Ascending aorta (tissue), 2 donors: ENCODE data around the gene GPC5. TPM values are rescaled to one million over a fixed set of nuclear protein-coding genes. Genes with fewer than 3 reads are reported as not detected.

ENCODE experiments used
- DNase-seq, 2 donors: peaks; one replicate each; pipeline ENCODE4 v3.0.0-alpha.2; 2019; ENCODE audit warnings: low spot score in 2 of 2
- H3K27ac ChIP-seq, 2 donors: fragments of 200-600 bp; sonication (generic); one replicate each; pipeline ENCODE4 v1.5.1; 2016 to 2017; ENCODE audit warnings: mild to moderate bottlenecking in 1 of 2
- H3K27me3 ChIP-seq: fragments of 200-600 bp; sonication (generic); one replicate; pipeline ENCODE4 v1.5.1; 2017
- H3K36me3 ChIP-seq, 2 donors: fragments of 200-600 bp; sonication (generic); one replicate each; pipeline ENCODE4 v1.5.1; 2016
- H3K4me1 ChIP-seq, 2 donors: fragments of 200-600 bp; sonication (generic); one replicate each; pipeline ENCODE4 v1.5.1; 2016 to 2017; ENCODE audit warnings: mild to moderate bottlenecking in 1 of 2
- H3K4me3 ChIP-seq, 2 donors: fragments of 200-600 bp; sonication (generic); one replicate each; pipeline ENCODE4 v1.5.1; 2016 to 2017; ENCODE audit warnings: mild to moderate bottlenecking in 1 of 2
- H3K9me3 ChIP-seq, 2 donors: fragments of 200-600 bp; sonication (generic); one replicate each; pipeline ENCODE4 v1.5.1; 2016
- CTCF ChIP-seq, 3 experiments: fragments of 200-600 bp in 2 of 3; fragments of 450-650 bp in 1 of 3; sonication (generic) in 2 of 3; IDR thresholded peaks; one replicate each; pipeline ENCODE4 v1.5.1; 2016 to 2019; ENCODE audit warnings: antibody characterized with exemption in 3 of 3, mild to moderate bottlenecking in 1 of 3, moderate library complexity in 1 of 3
- intact Hi-C: fragments of 100-400 bp; cut with DNase I; formaldehyde crosslinking; loops from one replicate; pipeline ENCODE4 v1.15.1; 2023
- total RNA-seq: library from RNA; depleted of rRNA; stranded (reverse); fragments of >200 nt; gene quantifications from one replicate; pipeline ENCODE4 v1.1.0, GENCODE V29; 2016

The GPC5 gene
- total RNA-seq, 1 donor from 2014 or later: not detected

DNA sequence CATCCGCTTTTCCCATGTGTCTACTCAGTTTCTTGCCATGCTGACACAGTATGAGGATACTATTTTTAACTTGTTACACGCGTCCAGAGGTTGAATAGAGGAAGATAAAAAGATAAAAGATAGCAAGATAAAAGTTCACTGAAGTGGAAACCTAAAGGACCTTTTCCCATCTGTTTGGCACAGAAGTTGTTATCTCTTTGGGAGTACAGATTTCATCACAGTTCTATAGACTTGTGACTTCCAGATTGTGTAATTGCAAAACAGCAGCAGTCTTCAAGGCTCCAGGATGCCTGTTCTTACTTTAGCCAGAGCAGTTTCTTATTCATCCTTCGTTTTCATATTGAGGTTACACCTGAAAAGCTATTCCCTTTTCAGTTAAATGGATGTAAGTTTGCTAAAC lies 369.2 kb downstream of the GPC5 start:
- no peak for TF ChIP-seq CTCF (IDR thresholded peaks at IDR 0.05)
- Histone ChIP-seq H3K4me1 (no peaks in the 10 kb centered on the region), H3K9me3 (no peaks in the 10 kb centered on the region), H3K27ac (no peak overlapping the region), H3K36me3 (no peaks in the 10 kb centered on the region), H3K27me3 (no peaks in the 10 kb centered on the region), H3K4me3 (no peak overlapping the region)
- no peak for DNase-seq
- intact Hi-C loops: no loop called here

DNA sequence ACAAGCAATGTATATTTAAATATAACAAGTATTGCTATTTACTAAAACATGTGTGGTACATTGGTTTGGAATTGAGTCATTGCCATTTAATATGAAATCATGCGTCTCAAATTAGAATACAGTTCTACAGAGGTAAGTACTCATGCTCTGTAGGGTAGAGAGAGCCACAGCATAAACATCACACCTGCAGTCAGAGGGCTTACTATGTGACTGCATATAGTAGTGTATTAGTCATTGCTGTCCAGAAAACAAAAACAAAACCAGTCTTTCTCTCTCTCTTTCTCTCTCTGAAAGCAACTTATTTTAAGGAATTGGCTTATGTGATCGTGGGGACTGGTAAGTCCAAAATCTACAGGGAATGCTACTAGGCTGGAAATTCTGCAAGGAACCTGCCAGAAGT lies 370.3 kb downstream of the GPC5 start:
- Histone ChIP-seq H3K4me1 (no peaks in the 10 kb centered on the region), H3K4me3 (no peak overlapping the region), H3K9me3 (no peaks in the 10 kb centered on the region), H3K27ac (no peak overlapping the region), H3K27me3 (no peaks in the 10 kb centered on the region), H3K36me3 (no peaks in the 10 kb centered on the region)
- intact Hi-C loops: no loop called here
- TF ChIP-seq CTCF (IDR thresholded peaks at IDR 0.05): no peak
- DNase-seq: no peak

DNA sequence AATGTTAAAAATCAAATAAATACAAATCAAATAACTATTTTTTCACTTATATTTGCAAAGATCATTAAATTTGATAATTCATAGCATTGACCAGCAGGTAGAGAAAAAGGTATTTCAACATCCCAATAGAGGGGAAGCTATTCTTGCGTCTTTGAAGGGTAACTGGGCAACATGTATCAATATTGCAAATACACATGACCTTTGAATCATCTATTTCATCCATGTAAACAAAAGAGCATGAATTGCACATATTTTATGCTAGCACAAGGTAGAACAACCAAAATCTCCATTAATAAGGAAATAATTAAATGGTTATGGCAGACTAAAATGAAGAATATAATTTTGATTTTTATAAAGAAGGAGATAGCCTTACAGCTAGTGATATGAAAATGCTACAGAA lies 372.8 kb downstream of the GPC5 start:
- no peak for DNase-seq
- no peaks in the 10 kb centered on the region for H3K27me3 ChIP-seq
- no peaks in the 10 kb centered on the region for H3K4me1 ChIP-seq
- intact Hi-C loops: no loop called here
- H3K9me3 ChIP-seq: no peaks in the 10 kb centered on the region
- no peak overlapping the region for H3K4me3 ChIP-seq
- H3K36me3 ChIP-seq: no peaks in the 10 kb centered on the region
- H3K27ac ChIP-seq: no peak overlapping the region
- no peak for TF ChIP-seq CTCF (IDR thresholded peaks at IDR 0.05)

GRCh38 chr13:91773591-91774227 lies 375.3 kb downstream of the GPC5 start:
- intact Hi-C loops: no loop called here
- H3K36me3 ChIP-seq: no peaks in the 10 kb centered on the region
- no peaks in the 10 kb centered on the region for H3K9me3 ChIP-seq
- DNase-seq: no peak
- no peak overlapping the region for H3K27ac ChIP-seq
- no peaks in the 10 kb centered on the region for H3K27me3 ChIP-seq
- no peak for TF ChIP-seq CTCF (IDR thresholded peaks at IDR 0.05)
- H3K4me1 ChIP-seq: no peaks in the 10 kb centered on the region
- no peak overlapping the region for H3K4me3 ChIP-seq

- no peaks in the 10 kb centered on the region for H3K4me1 ChIP-seq
- no peak for TF ChIP-seq CTCF (IDR thresholded peaks at IDR 0.05)
- no peaks in the 10 kb centered on the region for H3K9me3 ChIP-seq
- H3K36me3 ChIP-seq: no peaks in the 10 kb centered on the region
- DNase-seq: no peak
- intact Hi-C loops: no loop called here
- no peaks in the 10 kb centered on the region for H3K27me3 ChIP-seq
- H3K27ac ChIP-seq: no peak overlapping the region
- no peak overlapping the region for H3K4me3 ChIP-seq
Measured at GRCh38 chr13:91774397-91774796, 376.0 kb downstream of the GPC5 start.
